ENCODE measurements around the gene OR6S1. TPM values are rescaled to one million over a fixed set of nuclear protein-coding genes. Genes with fewer than 3 reads are reported as not detected.
"Not testable (repeated sequence)": the region's sequence is repeated elsewhere in the genome, so short reads cannot be mapped to it uniquely, and the experiment has no call there.

The OR6S1 gene
- total RNA-seq, 2 experiments from 2014 or later, result not detected

GRCh38 chr14:20630340-20631022 is 11.0 kb downstream of the OR6S1 start:
- CTCF ChIA-PET, result interaction anchor here (0.6 to 3.9 kb wide), 14 partner anchors 7 to 263 kb away, joined by 3 to 34 read pairs (median 5); partner anchors contain the start of gene RNASE4
- intact Hi-C loops (cut with DNase I, micrococcal nuclease), result loop anchor here in 1 of 2 experiments (1.0 to 5.0 kb wide), 2 partner anchors 17 to 288 kb away; partner anchors contain the start of gene PARP2

GRCh38 chr14:20628063-20628854 is 13.2 kb downstream of the OR6S1 start:
- H3K36me3 Mint-ChIP-seq (ENCODE audit: low read depth), result peaks cover 3% of the 10 kb centered on the region
- ATAC-seq (no peak), DNase-seq (no peak)
- CTCF ChIA-PET, result interaction anchor here (0.6 to 1.2 kb wide), 2 partner anchors 53 to 55 kb away, joined by 3 read pairs; no protein-coding TSS in a partner anchor
- POLR2A ChIA-PET, result no interaction called here
- H3K4me1 Mint-ChIP-seq, result peaks cover 83% of the 10 kb centered on the region
- H3K4me3 Mint-ChIP-seq, result peak overlapping the region; percentile 20
- intact Hi-C loops (cut with DNase I, micrococcal nuclease), result no loop called here
- peak overlapping the region; percentile 8 for H3K27ac Mint-ChIP-seq
- no peaks in the 10 kb centered on the region for H3K9me3 Mint-ChIP-seq (ENCODE audit: low read depth)
- H3K27me3 Mint-ChIP-seq, result peaks cover 29% of the 10 kb centered on the region

More at GRCh38 chr14:20630340-20631022, 11.0 kb downstream of the OR6S1 start:
- Mint-ChIP-seq H3K9me3 (ENCODE audit: low read depth) (no peaks in the 10 kb centered on the region), H3K4me3 (peak overlapping the region; percentile 76), H3K27me3 (peaks cover 17% of the 10 kb centered on the region), H3K36me3 (ENCODE audit: low read depth) (no peaks in the 10 kb centered on the region), H3K27ac (peak overlapping the region; percentile 79), H3K4me1 (peaks cover 68% of the 10 kb centered on the region)
- ATAC-seq, result peak; percentile 17
- DNase-seq, result peak; percentile 66
- POLR2A ChIA-PET, result interaction anchor here (0.9 to 1.9 kb wide), 3 partner anchors 17 to 53 kb away, joined by 4 to 7 read pairs (median 4); partner anchors contain the start of gene RNASE4

GRCh38 chr14:20627346-20628027 is 14.0 kb downstream of the OR6S1 start:
- Mint-ChIP-seq H3K9me3 (ENCODE audit: low read depth) (no peaks in the 10 kb centered on the region), H3K27ac (peak overlapping the region; percentile 8), H3K27me3 (peaks cover 29% of the 10 kb centered on the region), H3K4me1 (peaks cover 84% of the 10 kb centered on the region), H3K36me3 (ENCODE audit: low read depth) (peaks cover 3% of the 10 kb centered on the region), H3K4me3 (peak overlapping the region; percentile 22)
- ChIA-PET CTCF (no interaction called here), POLR2A (no interaction called here)
- ATAC-seq (peak; percentile 42), DNase-seq (no peak)
- intact Hi-C loops (cut with DNase I, micrococcal nuclease), result no loop called here

GRCh38 chr14:20626274-20626673 is 15.2 kb downstream of the OR6S1 start:
- Mint-ChIP-seq H3K9me3 (ENCODE audit: low read depth) (peaks cover 2% of the 10 kb centered on the region), H3K4me1 (peaks cover 80% of the 10 kb centered on the region), H3K36me3 (ENCODE audit: low read depth) (peaks cover 3% of the 10 kb centered on the region), H3K27me3 (peaks cover 31% of the 10 kb centered on the region), H3K27ac (no peak overlapping the region), H3K4me3 (peak overlapping the region; percentile 71)
- CTCF ChIA-PET, result interaction anchor here (0.8 kb wide), 2 partner anchors 56 to 357 kb away, joined by 4 to 5 read pairs; no protein-coding TSS in a partner anchor
- DNase-seq (peak; percentile 60), ATAC-seq (peak; percentile 9)
- intact Hi-C loops (cut with DNase I, micrococcal nuclease), result no loop called here
- POLR2A ChIA-PET, result interaction anchor here (1.3 kb wide), 1 partner anchor 13 kb away, joined by 8 read pairs; no protein-coding TSS in a partner anchor

- H3K27me3 Mint-ChIP-seq, result peaks cover 31% of the 10 kb centered on the region
- ATAC-seq (peak; percentile 34), DNase-seq (peak; percentile 67)
- intact Hi-C loops (cut with DNase I, micrococcal nuclease), result loop anchor here (1.0 kb wide), 3 partner anchors 9 to 59 kb away; no protein-coding TSS in a partner anchor
- CTCF ChIA-PET, result interaction anchor here (1.4 to 2.4 kb wide), 3 partner anchors 10 to 66 kb away, joined by 6 to 9 read pairs (median 6); no protein-coding TSS in a partner anchor
- H3K4me1 Mint-ChIP-seq, result peaks cover 68% of the 10 kb centered on the region
- POLR2A ChIA-PET, result no interaction called here
- H3K36me3 Mint-ChIP-seq (ENCODE audit: low read depth), result peaks cover 3% of the 10 kb centered on the region
- peaks cover 2% of the 10 kb centered on the region for H3K9me3 Mint-ChIP-seq (ENCODE audit: low read depth)
- H3K4me3 Mint-ChIP-seq, result peak overlapping the region; percentile 71
- peak overlapping the region; percentile 84 for H3K27ac Mint-ChIP-seq
Observed at GRCh38 chr14:20624495-20625070, 16.9 kb downstream of the OR6S1 start.

- ChIA-PET POLR2A (no interaction called here), CTCF (interaction anchor here (0.7 to 2.4 kb wide), 7 partner anchors 8 to 235 kb away, joined by 3 to 9 read pairs (median 6); no protein-coding TSS in a partner anchor)
- H3K9me3 Mint-ChIP-seq (ENCODE audit: low read depth), result peaks cover 2% of the 10 kb centered on the region
- intact Hi-C loops (cut with DNase I, micrococcal nuclease), result no loop called here
- peaks cover 31% of the 10 kb centered on the region for H3K27me3 Mint-ChIP-seq
- H3K36me3 Mint-ChIP-seq (ENCODE audit: low read depth), result peaks cover 3% of the 10 kb centered on the region
- ATAC-seq, result no peak
- H3K4me3 Mint-ChIP-seq, result peak overlapping the region; percentile 71
- H3K27ac Mint-ChIP-seq, result peak overlapping the region; percentile 38
- DNase-seq, result peak; percentile 50
- peaks cover 62% of the 10 kb centered on the region for H3K4me1 Mint-ChIP-seq
Observed at GRCh38 chr14:20623798-20624197, 17.7 kb downstream of the OR6S1 start.

GRCh38 chr14:20622816-20623291 is 18.6 kb downstream of the OR6S1 start:
- Mint-ChIP-seq H3K36me3 (ENCODE audit: low read depth) (peaks cover 3% of the 10 kb centered on the region), H3K27ac (no peak overlapping the region), H3K4me1 (peaks cover 56% of the 10 kb centered on the region), H3K27me3 (peaks cover 25% of the 10 kb centered on the region), H3K9me3 (ENCODE audit: low read depth) (peaks cover 2% of the 10 kb centered on the region), H3K4me3 (peak overlapping the region; percentile 46)
- ATAC-seq (no peak), DNase-seq (peak; percentile 37)
- ChIA-PET POLR2A (interaction anchor here (0.9 kb wide), 1 partner anchor 168 kb away, joined by 6 read pairs; the partner anchor contains the start of gene APEX1), CTCF (interaction anchor here (0.8 to 2.4 kb wide), 12 partner anchors 9 to 236 kb away, joined by 3 to 9 read pairs (median 4); no protein-coding TSS in a partner anchor)
- intact Hi-C loops (cut with DNase I, micrococcal nuclease), result no loop called here

- H3K27ac Mint-ChIP-seq, result no peak overlapping the region
- peaks cover 3% of the 10 kb centered on the region for H3K36me3 Mint-ChIP-seq (ENCODE audit: low read depth)
- peaks cover 21% of the 10 kb centered on the region for H3K27me3 Mint-ChIP-seq
- ChIA-PET CTCF (interaction anchor here (0.6 to 1.6 kb wide), 3 partner anchors 10 to 271 kb away, joined by 3 to 5 read pairs (median 3); no protein-coding TSS in a partner anchor), POLR2A (no interaction called here)
- H3K9me3 Mint-ChIP-seq (ENCODE audit: low read depth), result peaks cover 2% of the 10 kb centered on the region
- DNase-seq (no peak), ATAC-seq (no peak)
- intact Hi-C loops (cut with DNase I, micrococcal nuclease), result no loop called here
- peaks cover 40% of the 10 kb centered on the region for H3K4me1 Mint-ChIP-seq
- no peak overlapping the region for H3K4me3 Mint-ChIP-seq
Observed at GRCh38 chr14:20620798-20621478, 20.6 kb downstream of the OR6S1 start.

- peaks cover 11% of the 10 kb centered on the region for H3K27me3 Mint-ChIP-seq
- POLR2A ChIA-PET; ATAC-seq; H3K27ac Mint-ChIP-seq; DNase-seq; CTCF ChIA-PET; intact Hi-C loops (cut with DNase I, micrococcal nuclease); H3K9me3 Mint-ChIP-seq (ENCODE audit: low read depth); H3K4me3 Mint-ChIP-seq; H3K36me3 Mint-ChIP-seq (ENCODE audit: low read depth): not testable (repeated sequence)
- peaks cover 30% of the 10 kb centered on the region for H3K4me1 Mint-ChIP-seq
Observed at GRCh38 chr14:20619688-20620087, 21.8 kb downstream of the OR6S1 start.

GRCh38 chr14:20618271-20618749 is 23.2 kb downstream of the OR6S1 start:
- no peak overlapping the region for H3K4me3 Mint-ChIP-seq
- H3K27ac Mint-ChIP-seq, result no peak overlapping the region
- intact Hi-C loops (cut with DNase I, micrococcal nuclease), result no loop called here
- DNase-seq (no peak), ATAC-seq (no peak)
- peaks cover 18% of the 10 kb centered on the region for H3K4me1 Mint-ChIP-seq
- CTCF ChIA-PET, result interaction anchor here (0.7 to 1.2 kb wide), 2 partner anchors 14 to 70 kb away, joined by 3 to 4 read pairs; partner anchors contain the start of gene ANG
- H3K36me3 Mint-ChIP-seq (ENCODE audit: low read depth), result no peaks in the 10 kb centered on the region
- POLR2A ChIA-PET, result no interaction called here
- peaks cover 2% of the 10 kb centered on the region for H3K9me3 Mint-ChIP-seq (ENCODE audit: low read depth)
- peaks cover 4% of the 10 kb centered on the region for H3K27me3 Mint-ChIP-seq
